ENCODE data around the gene SPAG8. TPM values are rescaled to one million over a fixed set of nuclear protein-coding genes. Genes with fewer than 3 reads are reported as not detected.

Gene SPAG8
- total and polyA plus RNA-seq, 10 donors = 1.1 to 4.5 (median 2.0) TPM

GRCh38 chr9:35771943-35772342 is 40.1 kb downstream of the SPAG8 start:
- intact Hi-C loops (cut with DNase I; ENCODE audit: low total_unique reads) = no loop called here
- TF ChIP-seq POLR2A (IDR thresholded peaks at IDR 0.05) (no peak), POLR2AphosphoS5 (IDR thresholded peaks at IDR 0.05) (no peak), CTCF (IDR thresholded peaks at IDR 0.05 in 8 of 11, conservative IDR thresholded peaks at IDR 0.05 in 3 of 11) (no peak)
- no peak for DNase-seq
- H3K27ac ChIP-seq = peak overlapping the region in 1 of 8 donors; percentile 48
- H3K36me3 ChIP-seq = peaks cover 0 to 5% (median 0%) of the 10 kb centered on the region in 6 donors
- H3K9me3 ChIP-seq = no peaks in the 10 kb centered on the region
- H3K4me3 ChIP-seq = no peak overlapping the region
- peaks cover 9 to 43% (median 34%) of the 10 kb centered on the region in 6 donors for H3K4me1 ChIP-seq
- 59 to 81% (median 71%) methylated on average over 3 of the region's 3 CpGs for WGBS, 5 donors
- no peaks in the 10 kb centered on the region for H3K27me3 ChIP-seq (replicated peaks in 1 of 7)

GRCh38 chr9:35771534-35771933 is 40.5 kb downstream of the SPAG8 start:
- Histone ChIP-seq H3K27me3 (replicated peaks in 1 of 7) (no peaks in the 10 kb centered on the region), H3K4me3 (no peak overlapping the region), H3K27ac (peak overlapping the region in 6 of 8 donors; percentile 13 to 63 (median 48)), H3K4me1 (peaks cover 9 to 43% (median 34%) of the 10 kb centered on the region in 6 donors), H3K9me3 (no peaks in the 10 kb centered on the region), H3K36me3 (peaks cover 0 to 5% (median 0%) of the 10 kb centered on the region in 6 donors)
- WGBS, 5 donors = 33 to 59% (median 39%) methylated on average over 1 of the region's 1 CpG
- no peak for DNase-seq
- TF ChIP-seq POLR2A (IDR thresholded peaks at IDR 0.05) = no peak
- TF ChIP-seq CTCF (IDR thresholded peaks at IDR 0.05 in 8 of 11, conservative IDR thresholded peaks at IDR 0.05 in 3 of 11) = no peak
- intact Hi-C loops (cut with DNase I; ENCODE audit: low total_unique reads) = no loop called here

GRCh38 chr9:35771075-35771433 is 41.0 kb downstream of the SPAG8 start:
- Histone ChIP-seq H3K4me1 (peaks cover 9 to 40% (median 32%) of the 10 kb centered on the region in 6 donors), H3K27ac (peak overlapping the region in 6 of 8 donors; percentile 13 to 63 (median 48)), H3K4me3 (no peak overlapping the region), H3K36me3 (peaks cover 0 to 5% (median 0%) of the 10 kb centered on the region in 6 donors), H3K27me3 (replicated peaks in 1 of 7) (no peaks in the 10 kb centered on the region), H3K9me3 (no peaks in the 10 kb centered on the region)
- TF ChIP-seq POLR2AphosphoS5 (IDR thresholded peaks at IDR 0.05) = no peak
- no peak for TF ChIP-seq CTCF (IDR thresholded peaks at IDR 0.05 in 8 of 11, conservative IDR thresholded peaks at IDR 0.05 in 3 of 11)
- no peak for TF ChIP-seq POLR2A (IDR thresholded peaks at IDR 0.05)
- 34 to 62% (median 36%) methylated on average over 4 of the region's 4 CpGs for WGBS, 5 donors
- no peak for DNase-seq
- intact Hi-C loops (cut with DNase I; ENCODE audit: low total_unique reads) = no loop called here

- Histone ChIP-seq H3K36me3 (peaks cover 0 to 5% (median 0%) of the 10 kb centered on the region in 6 donors), H3K4me1 (peaks cover 3 to 27% (median 22%) of the 10 kb centered on the region in 6 donors), H3K4me3 (no peak overlapping the region), H3K9me3 (no peaks in the 10 kb centered on the region), H3K27me3 (replicated peaks in 1 of 7) (no peaks in the 10 kb centered on the region), H3K27ac (no peak overlapping the region)
- WGBS, 5 donors = 89 to 100% (median 95%) methylated on average over 1 of the region's 1 CpG
- DNase-seq = no peak
- TF ChIP-seq CTCF (IDR thresholded peaks at IDR 0.05 in 8 of 11, conservative IDR thresholded peaks at IDR 0.05 in 3 of 11) = no peak
- TF ChIP-seq POLR2A (IDR thresholded peaks at IDR 0.05) = no peak
- no peak for TF ChIP-seq POLR2AphosphoS5 (IDR thresholded peaks at IDR 0.05)
- intact Hi-C loops (cut with DNase I; ENCODE audit: low total_unique reads) = no loop called here
Observed at GRCh38 chr9:35769763-35770162, 42.3 kb downstream of the SPAG8 start.

Data from spleen (tissue), 11 donors.